Sigmoid colon (tissue), 4 donors: Measurements from ENCODE around the gene CHRNA4.

ENCODE experiments used
- CTCF ChIP-seq, 4 experiments: fragments of 450-650 bp in 3 of 4; fragments of 200-600 bp in 1 of 4; IDR thresholded peaks; one replicate each; pipeline ENCODE4 v1.5.1; 2016 to 2019; ENCODE audit warnings: antibody characterized with exemption in 4 of 4, mild to moderate bottlenecking in 3 of 4, moderate library complexity in 2 of 4
- EP300 ChIP-seq, 4 donors: sonication (generic); formaldehyde crosslinking; IDR thresholded peaks; one replicate each; pipeline ENCODE4 v1.6.1; 2017; ENCODE audit warnings: antibody characterized with exemption in 4 of 4
- POLR2A ChIP-seq, 2 donors: fragments of 450-650 bp; IDR thresholded peaks; one replicate each; pipeline ENCODE4 v1.6.1; 2016; ENCODE audit warnings: antibody characterized with exemption in 2 of 2, mild to moderate bottlenecking in 2 of 2, moderate library complexity in 2 of 2
- POLR2AphosphoS5 ChIP-seq, 4 donors: sonication (generic); formaldehyde crosslinking; IDR thresholded peaks; one replicate each; pipeline ENCODE4 v1.6.1; 2017; ENCODE audit warnings: antibody characterized with exemption in 4 of 4

- no peak for TF ChIP-seq POLR2AphosphoS5 (IDR thresholded peaks at IDR 0.05)
- no peak for TF ChIP-seq CTCF (IDR thresholded peaks at IDR 0.05)
- TF ChIP-seq POLR2A (IDR thresholded peaks at IDR 0.05): no peak
- no peak for TF ChIP-seq EP300 (IDR thresholded peaks at IDR 0.05)
These were observed 10.2 kb upstream of the CHRNA4 start for GRCh38 chr20:63371291-63371865.
